B cell (primary cell): ENCODE measurements around the gene ASCL2. TPM values are rescaled to one million over a fixed set of nuclear protein-coding genes. Genes with fewer than 3 reads are reported as not detected.

ENCODE experiments used
- ATAC-seq: fragments of 200-7000 bp; cut with Tn5 transposase; one replicate; pipeline ENCODE4 v1.10.0; 2021; ENCODE audit warnings: low read depth, mild to moderate bottlenecking, moderate number of reproducible peaks, moderate library complexity
- CTCF ChIA-PET: fragments of 350-600 bp; sonication (Branson Sonifier 250); formaldehyde crosslinking; loops from one replicate; lab custom pipeline; 2021; ENCODE audit warnings: antibody characterized with exemption, inconsistent platforms; lab: Charles Lee
- POLR2A ChIA-PET: fragments of 350-600 bp; sonication (Branson Sonifier 250); formaldehyde crosslinking; loops from one replicate; lab custom pipeline; 2021; ENCODE audit warnings: antibody characterized with exemption; lab: Charles Lee
- DNase-seq: peaks from one replicate; pipeline ENCODE4 v3.0.0; 2013
- H2AFZ ChIP-seq: 2 replicates; pipeline ENCODE4 v1.6.1; 2012; ENCODE audit warnings: mild to moderate bottlenecking, low read depth, low read length; ENCODE audit not compliant: insufficient read depth, poor library complexity, severe bottlenecking
- H3K27ac ChIP-seq, 2 donors: 1 replicate in 1 of 2; 2 replicates in 1 of 2; pipeline ENCODE4 v1.5.1; 2012 to 2013; ENCODE audit warnings: low read length in 2 of 2, mild to moderate bottlenecking in 2 of 2, moderate library complexity in 1 of 2
- H3K27me3 ChIP-seq, 4 experiments: fragments of 200-600 bp in 1 of 4; sonication (generic) in 1 of 4; replicated peaks in 1 of 4; 1 replicate in 2 of 4; 2 replicates in 2 of 4; pipeline versions ENCODE4 v1.6.1 to v1.7.0; 2013 to 2016; ENCODE audit warnings: low read length in 3 of 4, mild to moderate bottlenecking in 2 of 4, mixed read lengths in 1 of 4, moderate library complexity in 1 of 4; ENCODE audit not compliant: insufficient read depth in 4 of 4, control insufficient read depth in 3 of 4; ENCODE audit errors: control extremely low read depth in 1 of 4
- H3K36me3 ChIP-seq, 2 experiments: replicated peaks in 1 of 2; 1 replicate in 1 of 2; 2 replicates in 1 of 2; pipeline versions ENCODE4 v1.6.1 to v1.7.1; 2013; ENCODE audit warnings: low read length in 1 of 2; ENCODE audit not compliant: insufficient read depth in 2 of 2, control insufficient read depth in 1 of 2; ENCODE audit errors: control extremely low read depth in 1 of 2, extremely low read depth in 1 of 2
- H3K4me1 ChIP-seq, 2 donors: fragments of 200-600 bp in 1 of 2; sonication (generic) in 1 of 2; 1 replicate in 1 of 2; 2 replicates in 1 of 2; pipeline versions ENCODE4 v1.5.1 to v1.6.1; 2013 to 2017; ENCODE audit warnings: low read length in 2 of 2; ENCODE audit not compliant: control insufficient read depth in 2 of 2, insufficient read depth in 2 of 2
- H3K4me2 ChIP-seq: replicated peaks from 2 replicates; pipeline ENCODE3; 2012; ENCODE audit warnings: mild to moderate bottlenecking, low read depth, low read length; ENCODE audit not compliant: poor library complexity, severe bottlenecking
- H3K4me3 ChIP-seq, 5 experiments: fragments of 200-600 bp in 1 of 5; sonication (generic) in 1 of 5; 1 replicate in 3 of 5; 2 replicates in 2 of 5; pipeline versions ENCODE4 v1.5.1 to v1.7.0; 2011 to 2016; ENCODE audit warnings: low read length in 4 of 5, mild to moderate bottlenecking in 4 of 5, low read depth in 2 of 5, control low read depth in 1 of 5, moderate library complexity in 1 of 5; ENCODE audit not compliant: insufficient read depth in 1 of 5; ENCODE audit errors: control extremely low read depth in 1 of 5, extremely low read depth in 1 of 5
- H3K79me2 ChIP-seq: fragments of 200-600 bp; sonication (generic); one replicate; pipeline ENCODE4 v1.6.0; 2016; ENCODE audit warnings: low read length; ENCODE audit not compliant: control insufficient read depth, insufficient read depth
- H3K9ac ChIP-seq: fragments of 200-600 bp; sonication (generic); 2 replicates; pipeline ENCODE4 v1.6.1; 2017; ENCODE audit warnings: mild to moderate bottlenecking, low read length, moderate library complexity
- H3K9me3 ChIP-seq, 3 donors: one replicate each; pipeline versions ENCODE4 v1.6.1 to v1.7.1; 2013; ENCODE audit warnings: low read length in 2 of 3; ENCODE audit not compliant: control insufficient read depth in 2 of 3, insufficient read depth in 1 of 3; ENCODE audit errors: control extremely low read depth in 1 of 3
- H4K20me1 ChIP-seq: 2 replicates; pipeline ENCODE4 v1.6.0; 2012; ENCODE audit warnings: mild to moderate bottlenecking, low read length; ENCODE audit not compliant: insufficient read depth, control insufficient read depth, poor library complexity, severe bottlenecking
- H3K27ac Mint-ChIP-seq: one replicate; pipeline ENCODE4 v1.8.0; 2021; ENCODE audit warnings: mixed read lengths
- H3K27me3 Mint-ChIP-seq: one replicate; pipeline ENCODE4 v1.8.0; 2021; ENCODE audit warnings: mixed read lengths
- H3K4me1 Mint-ChIP-seq: one replicate; pipeline ENCODE4 v1.8.0; 2021; ENCODE audit warnings: mixed read lengths
- H3K4me3 Mint-ChIP-seq: one replicate; pipeline ENCODE4 v1.8.0; 2021; ENCODE audit warnings: mixed read lengths
- H3K9me3 Mint-ChIP-seq: one replicate; pipeline ENCODE4 v1.8.0; 2022; ENCODE audit warnings: mixed read lengths; ENCODE audit not compliant: insufficient read depth
- EZH2 ChIP-seq: IDR thresholded peaks from 2 replicates; pipeline ENCODE4 v1.6.1; 2012; ENCODE audit warnings: borderline replicate concordance, low read depth, mild to moderate bottlenecking, moderate library complexity, low read length; ENCODE audit not compliant: insufficient read depth, poor library complexity, severe bottlenecking
- WGBS: methylation state at CpG from one replicate; pipeline ENCODE4 v1.1.5; 2013; ENCODE audit warnings: missing lambda C conversion rate; ENCODE audit not compliant: insufficient coverage; 5-methylcytosine and 5-hydroxymethylcytosine counted together
- intact Hi-C: fragments of 100-400 bp; cut with micrococcal nuclease; formaldehyde crosslinking; loops from one replicate; pipeline ENCODE4 v1.10.0; 2022
- polyA plus RNA-seq: library from polyadenylated mRNA; depleted of rRNA; stranded (reverse); fragments of >200 nt; gene quantifications from 2 replicates; pipeline ENCODE4 v1.2.3, GENCODE V29; 2012
- total RNA-seq, 2 donors: library from RNA; stranded (reverse); fragments of 120-200 nt in 1 of 2; gene quantifications; 1 replicate in 1 of 2; 2 replicates in 1 of 2; pipeline versions ENCODE4 v1.2.3 to v1.2.4, GENCODE V29; 2013 to 2022
- TF ChIP-seq, protein P1 (sequence below): fragments of 200-600 bp; IDR thresholded peaks from one replicate; pipeline ENCODE4 v1.8.0; 2022; ENCODE audit warnings: antibody characterized with exemption, mild to moderate bottlenecking

Gene ASCL2
- total and polyA plus RNA-seq, 2 donors (not counting 1 experiment from before 2014, with no cell fraction given) = 2.1 to 2.2 TPM

DNA sequence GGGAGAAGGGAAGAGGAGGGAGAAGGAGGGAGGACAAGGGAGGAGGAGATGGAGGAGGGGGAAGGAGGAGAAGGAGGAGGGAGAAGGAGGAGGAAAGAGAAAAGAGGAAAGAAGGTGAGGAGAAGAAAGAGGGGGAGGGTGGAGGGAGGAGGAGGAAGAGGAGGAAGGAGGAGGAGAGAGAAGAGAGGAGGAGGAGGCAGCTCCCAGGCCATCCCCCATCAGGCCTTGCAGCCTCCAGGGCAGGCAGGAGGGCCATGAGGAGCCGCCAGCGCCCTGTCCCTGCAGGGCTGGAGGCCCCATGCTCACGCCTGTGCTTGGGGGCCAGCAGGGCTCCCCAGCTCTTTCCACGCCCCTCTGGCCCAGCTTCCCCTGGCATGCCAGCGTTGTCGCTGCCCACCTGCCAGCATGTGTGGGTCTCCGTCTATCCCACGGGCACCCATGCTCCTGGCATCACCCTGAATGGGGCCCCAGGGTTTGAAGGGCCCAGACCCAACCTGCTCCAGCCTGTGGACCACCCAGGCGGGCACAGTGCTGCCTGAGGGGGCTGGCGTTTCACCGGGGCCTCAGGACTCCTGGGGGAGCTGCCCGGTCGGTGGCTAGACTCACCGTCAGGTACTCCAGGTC lies 36.6 kb upstream of the ASCL2 start:
- H3K4me1 ChIP-seq = peaks cover 43 to 45% of the 10 kb centered on the region in 2 donors
- Mint-ChIP-seq H3K27ac (no peak overlapping the region), H3K9me3 (no peaks in the 10 kb centered on the region), H3K27me3 (no peaks in the 10 kb centered on the region), H3K4me1 (peaks cover 35% of the 10 kb centered on the region), H3K4me3 (no peak overlapping the region)
- no peak overlapping the region for H3K4me2 ChIP-seq
- no peak for ATAC-seq
- WGBS = 82% methylated on average over 14 of the region's 14 CpGs
- no peaks in the 10 kb centered on the region for H3K36me3 ChIP-seq
- TF ChIP-seq EZH2 = no peak
- TF ChIP-seq, protein P1, sequence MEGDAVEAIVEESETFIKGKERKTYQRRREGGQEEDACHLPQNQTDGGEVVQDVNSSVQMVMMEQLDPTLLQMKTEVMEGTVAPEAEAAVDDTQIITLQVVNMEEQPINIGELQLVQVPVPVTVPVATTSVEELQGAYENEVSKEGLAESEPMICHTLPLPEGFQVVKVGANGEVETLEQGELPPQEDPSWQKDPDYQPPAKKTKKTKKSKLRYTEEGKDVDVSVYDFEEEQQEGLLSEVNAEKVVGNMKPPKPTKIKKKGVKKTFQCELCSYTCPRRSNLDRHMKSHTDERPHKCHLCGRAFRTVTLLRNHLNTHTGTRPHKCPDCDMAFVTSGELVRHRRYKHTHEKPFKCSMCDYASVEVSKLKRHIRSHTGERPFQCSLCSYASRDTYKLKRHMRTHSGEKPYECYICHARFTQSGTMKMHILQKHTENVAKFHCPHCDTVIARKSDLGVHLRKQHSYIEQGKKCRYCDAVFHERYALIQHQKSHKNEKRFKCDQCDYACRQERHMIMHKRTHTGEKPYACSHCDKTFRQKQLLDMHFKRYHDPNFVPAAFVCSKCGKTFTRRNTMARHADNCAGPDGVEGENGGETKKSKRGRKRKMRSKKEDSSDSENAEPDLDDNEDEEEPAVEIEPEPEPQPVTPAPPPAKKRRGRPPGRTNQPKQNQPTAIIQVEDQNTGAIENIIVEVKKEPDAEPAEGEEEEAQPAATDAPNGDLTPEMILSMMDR = no peak
- no peaks in the 10 kb centered on the region for H3K27me3 ChIP-seq
- POLR2A ChIA-PET = interaction anchor here (3.1 kb wide), 1 partner anchor 113 kb away, joined by 22 read pairs; no protein-coding TSS in a partner anchor
- H3K79me2 ChIP-seq = peaks cover 31% of the 10 kb centered on the region
- no peaks in the 10 kb centered on the region for H4K20me1 ChIP-seq
- no peak overlapping the region for H2AFZ ChIP-seq
- no peaks in the 10 kb centered on the region for H3K9me3 ChIP-seq
- no peak overlapping the region for H3K27ac ChIP-seq
- intact Hi-C loops = no loop called here
- CTCF ChIA-PET = interaction anchor here (1.3 to 15.0 kb wide), 9 partner anchors 11 to 225 kb away, joined by 4 to 583 read pairs (median 19); partner anchors contain the start of gene TSSC4
- H3K4me3 ChIP-seq = no peak overlapping the region
- no peak for DNase-seq
- H3K9ac ChIP-seq = no peak overlapping the region

DNA sequence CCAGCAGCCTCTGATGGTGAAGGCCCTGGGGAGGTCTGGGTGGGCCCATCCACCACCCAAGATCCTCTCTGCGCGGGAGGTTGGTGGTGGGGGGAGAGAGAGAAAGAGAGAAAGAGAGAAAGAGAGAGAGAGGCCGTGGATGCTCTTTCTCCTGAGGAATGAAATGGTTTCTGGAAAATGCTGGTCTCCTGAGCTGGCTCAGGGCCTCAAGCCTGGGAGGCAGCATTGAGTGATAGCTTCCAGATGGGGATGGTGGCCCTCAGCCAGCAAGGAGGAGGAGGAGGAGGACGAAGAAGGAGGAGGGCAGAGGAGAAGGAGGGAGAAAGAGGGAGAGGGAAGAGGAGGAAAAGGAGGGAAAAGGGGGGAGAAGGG lies 36.0 kb upstream of the ASCL2 start:
- H3K36me3 ChIP-seq = no peaks in the 10 kb centered on the region
- ATAC-seq (no peak), DNase-seq (no peak)
- ChIA-PET POLR2A (interaction anchor here (2.3 to 3.1 kb wide), 3 partner anchors 71 to 114 kb away, joined by 9 to 22 read pairs (median 10); partner anchors contain the start of genes CD81 and TSSC4), CTCF (interaction anchor here (1.3 to 15.0 kb wide), 14 partner anchors 10 to 225 kb away, joined by 4 to 583 read pairs (median 12); partner anchors contain the start of genes CD81 and TSSC4)
- peaks cover 49 to 51% of the 10 kb centered on the region in 2 donors for H3K4me1 ChIP-seq
- Mint-ChIP-seq H3K4me1 (peaks cover 40% of the 10 kb centered on the region), H3K4me3 (peak overlapping the region; percentile 59), H3K27ac (peak overlapping the region; percentile 71), H3K9me3 (no peaks in the 10 kb centered on the region), H3K27me3 (no peaks in the 10 kb centered on the region)
- no peaks in the 10 kb centered on the region for H4K20me1 ChIP-seq
- 33% methylated on average over 3 of the region's 4 CpGs for WGBS
- intact Hi-C loops = no loop called here
- H3K4me3 ChIP-seq = no peak overlapping the region
- no peak overlapping the region for H3K9ac ChIP-seq
- H3K79me2 ChIP-seq = peaks cover 33% of the 10 kb centered on the region
- TF ChIP-seq, protein P1 = no peak
- no peak for TF ChIP-seq EZH2
- peak overlapping the region; percentile 6 for H2AFZ ChIP-seq
- peak overlapping the region; percentile 79 for H3K4me2 ChIP-seq
- peak overlapping the region in 1 of 2 donors; percentile 38 for H3K27ac ChIP-seq
- H3K27me3 ChIP-seq = no peaks in the 10 kb centered on the region
- no peaks in the 10 kb centered on the region for H3K9me3 ChIP-seq
